H1 (cell line): ENCODE results near the gene NEURL1B. TPM values are rescaled to one million over a fixed set of nuclear protein-coding genes. Genes with fewer than 3 reads are reported as not detected.

Source experiments
- CTCF ChIA-PET: fragments of 300-600 bp; sonication (Branson Sonifier 250); formaldehyde crosslinking; loops from one replicate; lab custom pipeline; 2021; ENCODE audit not compliant: partially characterized antibody; lab: Charles Lee
- POLR2A ChIA-PET: fragments of 300-600 bp; sonication (Branson Sonifier 250); formaldehyde crosslinking; loops from one replicate; lab custom pipeline; 2021; ENCODE audit warnings: inconsistent platforms; ENCODE audit not compliant: partially characterized antibody; lab: Charles Lee
- DNase-seq, 2 experiments: peaks; one replicate each; pipeline versions ENCODE4 v3.0.0 to v3.0.0-alpha.2; 2010 to 2022; ENCODE audit warnings: low spot score in 2 of 2, low read depth in 1 of 2, mixed read lengths in 1 of 2
- FAIRE-seq: peaks from 2 replicates; lab custom pipeline; 2011; peaks lifted over from hg19 to GRCh38; lab: Jason Lieb, UNC
- H2AFZ ChIP-seq: 2 replicates; pipeline ENCODE4 v1.8.1; 2012; ENCODE audit warnings: low read length, inconsistent platforms
- H2AK5ac ChIP-seq: 2 replicates; pipeline ENCODE4 v1.6.1; 2013; ENCODE audit warnings: low read depth, low read length
- H2BK120ac ChIP-seq: replicated peaks from 2 replicates; pipeline ENCODE3; 2013; ENCODE audit warnings: low read depth, low read length, inconsistent platforms
- H2BK12ac ChIP-seq: 2 replicates; pipeline ENCODE4 v1.6.1; 2013; ENCODE audit warnings: low read depth, low read length
- H2BK15ac ChIP-seq: 2 replicates; pipeline ENCODE4 v1.6.1; 2013; ENCODE audit warnings: low read length
- H2BK20ac ChIP-seq: 2 replicates; pipeline ENCODE4 v1.6.1; 2013; ENCODE audit warnings: low read length
- H2BK5ac ChIP-seq: 2 replicates; pipeline ENCODE4 v1.6.1; 2013; ENCODE audit warnings: low read depth, low read length
- H3K14ac ChIP-seq: 2 replicates; pipeline ENCODE4 v1.6.1; 2013; ENCODE audit warnings: inconsistent platforms; ENCODE audit not compliant: insufficient read length
- H3K18ac ChIP-seq: 2 replicates; pipeline ENCODE4 v1.6.1; 2013; ENCODE audit warnings: low read length; ENCODE audit errors: extremely low read depth
- H3K23ac ChIP-seq: 2 replicates; pipeline ENCODE4 v1.6.1; 2013; ENCODE audit warnings: inconsistent platforms; ENCODE audit not compliant: insufficient read length
- H3K23me2 ChIP-seq: 2 replicates; pipeline ENCODE4 v1.6.1; 2013; ENCODE audit warnings: low read depth, low read length
- H3K27ac ChIP-seq: 2 replicates; pipeline ENCODE4 v1.6.1; 2011; ENCODE audit warnings: low read depth, low read length, inconsistent platforms
- H3K27me3 ChIP-seq, 4 experiments: replicated peaks in 1 of 4; 1 replicate in 1 of 4; 2 replicates in 3 of 4; pipeline versions ENCODE4 v1.6.1 to v1.8.1; 2011 to 2013; ENCODE audit warnings: low read length in 3 of 4, mild to moderate bottlenecking in 3 of 4, inconsistent platforms in 2 of 4, mixed read lengths in 2 of 4, moderate library complexity in 1 of 4; ENCODE audit not compliant: control insufficient read depth in 3 of 4, insufficient read depth in 3 of 4; ENCODE audit errors: extremely low read depth in 1 of 4
- H3K36me3 ChIP-seq, 4 experiments: 2 replicates each; pipeline versions ENCODE4 v1.6.1 to v1.8.1; 2011 to 2013; ENCODE audit warnings: mild to moderate bottlenecking in 4 of 4, low read length in 3 of 4, moderate library complexity in 2 of 4, control low read depth in 1 of 4, inconsistent platforms in 1 of 4; ENCODE audit not compliant: insufficient read depth in 4 of 4, control insufficient read depth in 2 of 4
- H3K4ac ChIP-seq: replicated peaks from 2 replicates; pipeline ENCODE3; 2013; ENCODE audit warnings: low read length, low read depth, mixed read lengths, inconsistent platforms; ENCODE audit not compliant: insufficient read length
- H3K4me1 ChIP-seq, 4 experiments: replicated peaks in 1 of 4; 1 replicate in 1 of 4; 2 replicates in 3 of 4; pipeline versions ENCODE4 v1.6.1 to v1.8.1; 2011 to 2013; ENCODE audit warnings: low read length in 3 of 4, inconsistent platforms in 2 of 4, mixed read lengths in 1 of 4; ENCODE audit not compliant: insufficient read depth in 4 of 4, control insufficient read depth in 3 of 4
- H3K4me2 ChIP-seq, 2 experiments: 2 replicates each; pipeline versions ENCODE4 v1.6.1 to v1.8.1; 2011 to 2013; ENCODE audit warnings: low read depth in 2 of 2, low read length in 2 of 2, control low read depth in 1 of 2, inconsistent platforms in 1 of 2, mild to moderate bottlenecking in 1 of 2; ENCODE audit not compliant: insufficient read depth in 1 of 2
- H3K4me3 ChIP-seq, 4 experiments: fragments of 200-600, 300-600 bp in 1 of 4; sonication (generic), shearing (Covaris generic), sonication (Bioruptor Twin) in 1 of 4; 2 replicates each; pipeline versions ENCODE4 v1.5.1 to v1.8.1; 2011 to 2016; ENCODE audit warnings: low read length in 4 of 4, low read depth in 3 of 4, control low read depth in 2 of 4, inconsistent platforms in 2 of 4, mild to moderate bottlenecking in 2 of 4, mixed read lengths in 1 of 4, moderate library complexity in 1 of 4; ENCODE audit not compliant: insufficient read depth in 2 of 4; ENCODE audit errors: extremely low read depth in 1 of 4
- H3K56ac ChIP-seq: replicated peaks from 2 replicates; pipeline ENCODE3; 2013; ENCODE audit warnings: low read depth, mild to moderate bottlenecking, mixed read lengths, low read length, inconsistent platforms; ENCODE audit not compliant: insufficient read length
- H3K79me1 ChIP-seq: 2 replicates; pipeline ENCODE4 v1.6.1; 2013; ENCODE audit warnings: low read depth, low read length, control low read depth
- H3K79me2 ChIP-seq, 2 experiments: 2 replicates each; pipeline versions ENCODE4 v1.6.1 to v1.8.1; 2012 to 2013; ENCODE audit warnings: low read length in 2 of 2, mild to moderate bottlenecking in 2 of 2, inconsistent platforms in 1 of 2; ENCODE audit not compliant: insufficient read depth in 2 of 2, control insufficient read depth in 1 of 2
- H3K9ac ChIP-seq, 4 experiments: replicated peaks in 1 of 4; 1 replicate in 1 of 4; 2 replicates in 3 of 4; pipeline versions ENCODE4 v1.6.1 to v1.8.1; 2011 to 2013; ENCODE audit warnings: low read depth in 3 of 4, low read length in 3 of 4, control low read depth in 2 of 4, mild to moderate bottlenecking in 2 of 4, moderate library complexity in 2 of 4, inconsistent platforms in 1 of 4; ENCODE audit errors: extremely low read depth in 1 of 4
- H3K9me3 ChIP-seq, 2 experiments: 2 replicates each; pipeline versions ENCODE4 v1.6.1 to v1.8.1; 2012 to 2013; ENCODE audit warnings: mild to moderate bottlenecking in 2 of 2, moderate library complexity in 2 of 2, control low read depth in 1 of 2, inconsistent platforms in 1 of 2, low read depth in 1 of 2, low read length in 1 of 2, mixed read lengths in 1 of 2; ENCODE audit not compliant: insufficient read depth in 2 of 2
- H4K20me1 ChIP-seq, 2 experiments: replicated peaks in 1 of 2; 2 replicates each; pipeline versions ENCODE3 to v1.8.1; 2011 to 2013; ENCODE audit warnings: inconsistent platforms in 2 of 2, low read length in 2 of 2, mild to moderate bottlenecking in 1 of 2; ENCODE audit not compliant: insufficient read depth in 2 of 2, control insufficient read depth in 1 of 2
- H4K5ac ChIP-seq: 2 replicates; pipeline ENCODE4 v1.6.1; 2013; ENCODE audit warnings: low read length, low read depth, mixed read lengths, inconsistent platforms; ENCODE audit not compliant: insufficient read length
- H4K8ac ChIP-seq: 2 replicates; pipeline ENCODE4 v1.8.0; 2013; ENCODE audit warnings: mild to moderate bottlenecking, moderate library complexity, low read length, inconsistent platforms; ENCODE audit not compliant: insufficient read depth; ENCODE audit errors: extremely low read depth
- H4K91ac ChIP-seq: replicated peaks from 2 replicates; pipeline ENCODE3; 2013; ENCODE audit warnings: low read length, mixed read lengths, inconsistent platforms; ENCODE audit not compliant: insufficient read length
- KDM1A ChIP-seq: fragments of 200-600, 300-600 bp; sonication (generic); IDR thresholded peaks from 2 replicates; pipeline ENCODE4 v1.7.1; 2016; ENCODE audit warnings: mild to moderate bottlenecking, low read length, borderline replicate concordance
- SIRT6 ChIP-seq: IDR thresholded peaks from one replicate; pipeline ENCODE4 v1.7.1; 2012; ENCODE audit warnings: low read length, inconsistent platforms
- WGBS, 2 experiments: shearing (Covaris generic) in 1 of 2; methylation state at CpG; one replicate each; pipeline versions ENCODE4 v1.1.6 to v1.1.7; 2013 to 2015; ENCODE audit warnings: low lambda C conversion rate in 2 of 2, mixed read lengths in 2 of 2, inconsistent platforms in 1 of 2, low coverage in 1 of 2, missing lambda C conversion rate in 1 of 2; ENCODE audit not compliant: insufficient replicate concordance in 2 of 2, insufficient coverage in 1 of 2, insufficient read length in 1 of 2; ENCODE audit errors: extremely low coverage in 1 of 2, missing lambda C conversion rate in 1 of 2; 5-methylcytosine and 5-hydroxymethylcytosine counted together
- polyA plus RNA-seq, 7 experiments: library from polyadenylated mRNA; depleted of rRNA in 3 of 7; stranded (reverse) in 5 of 7; unstranded in 2 of 7; fragments of >200 nt in 5 of 7; fragments of 200-250 nt in 2 of 7; gene quantifications; 1 replicate in 5 of 7; 2 replicates in 1 of 7; 4 replicates in 1 of 7; pipeline versions ENCODE4 v1.2.1 to v1.2.3, GENCODE V29; 2011 to 2013; ENCODE audit warnings: missing spikeins in 2 of 7, mixed read lengths in 2 of 7
- total RNA-seq: library from RNA; stranded (reverse); fragmentation: NEBNext Ultra II Directional; extraction: Animal tissue kit (Norgen Biotek cat#: 25700); gene quantifications from 2 replicates; pipeline ENCODE4 v1.2.1, GENCODE V29; 2021

NEURL1B gene
- total and polyA plus RNA-seq, 2 of the 8 experiments (the other 6 are each of a cell fraction or from before 2014, with no cell fraction given), result 3.3 to 6.1 TPM

GRCh38 chr5:172633403-172633970, 7.6 kb upstream of the NEURL1B start:
- H3K4me1 ChIP-seq, result peaks cover 0 to 6% (median under 1%) of the 10 kb centered on the region in 4 experiments; a peak in 2 of 7 replicates
- POLR2A ChIA-PET, result interaction anchor here (0.6 kb wide), 1 partner anchor 180 kb away, joined by 3 read pairs; no protein-coding TSS in a partner anchor
- H2BK20ac ChIP-seq, result no peak overlapping the region
- H3K4ac ChIP-seq, result no peak overlapping the region
- H4K5ac ChIP-seq, result no peak overlapping the region
- H3K4me3 ChIP-seq, result no peak overlapping the region
- no peak overlapping the region for H3K27ac ChIP-seq
- no peak overlapping the region for H2BK120ac ChIP-seq
- H3K14ac ChIP-seq, result no peak overlapping the region
- H2BK12ac ChIP-seq, result no peak overlapping the region
- no peak overlapping the region for H2AK5ac ChIP-seq
- no peak overlapping the region for H3K4me2 ChIP-seq
- H3K18ac ChIP-seq, result no peak overlapping the region
- WGBS, 2 experiments, result 77% methylated on average over 3 of the region's 3 CpGs; no CpG with 5 or more reads in 1 of the 2 experiments
- CTCF ChIA-PET, result interaction anchor here (1.6 kb wide), 1 partner anchor 33 kb away, joined by 4 read pairs; no protein-coding TSS in a partner anchor
- no peak overlapping the region for H3K56ac ChIP-seq
- H3K79me2 ChIP-seq, result no peaks in the 10 kb centered on the region
- H4K20me1 ChIP-seq, result no peaks in the 10 kb centered on the region
- TF ChIP-seq KDM1A (0 out of 2 replicates have a peak, but pooled peaks have one; percentile 18), SIRT6 (no peak)
- H3K27me3 ChIP-seq, result no peaks in the 10 kb centered on the region; a peak in 2 of 7 replicates
- no peaks in the 10 kb centered on the region for H3K9me3 ChIP-seq
- no peaks in the 10 kb centered on the region for H3K23me2 ChIP-seq
- no peak for DNase-seq
- FAIRE-seq, result no peak
- H3K23ac ChIP-seq, result no peak overlapping the region
- no peak overlapping the region for H2BK5ac ChIP-seq
- H3K36me3 ChIP-seq, result no peaks in the 10 kb centered on the region
- no peak overlapping the region for H3K9ac ChIP-seq
- no peak overlapping the region for H4K91ac ChIP-seq
- no peak overlapping the region for H2AFZ ChIP-seq
- no peaks in the 10 kb centered on the region for H3K79me1 ChIP-seq
- no peak overlapping the region for H2BK15ac ChIP-seq
- no peak overlapping the region for H4K8ac ChIP-seq
